Osteoblast (primary cell): ENCODE measurements around the gene TEX2. TPM values are rescaled to one million over a fixed set of nuclear protein-coding genes. Genes with fewer than 3 reads are reported as not detected.
"Not testable (repeated sequence)": the region's sequence is repeated elsewhere in the genome, so short reads cannot be mapped to it uniquely, and the experiment has no call there.

Source experiments
- DNase-seq: peaks from one replicate; pipeline ENCODE4 v3.0.0; 2011; ENCODE audit warnings: low spot score, mixed read lengths; ENCODE audit not compliant: insufficient read length; ENCODE audit errors: missing footprints
- H2AFZ ChIP-seq: 2 replicates; pipeline ENCODE4 v1.6.0; 2011; ENCODE audit warnings: mild to moderate bottlenecking, low read length
- H3K27ac ChIP-seq: 2 replicates; pipeline ENCODE4 v1.5.1; 2011; ENCODE audit warnings: mild to moderate bottlenecking, low read depth, low read length, moderate library complexity
- H3K27me3 ChIP-seq: 2 replicates; pipeline ENCODE4 v1.6.0; 2012; ENCODE audit warnings: mild to moderate bottlenecking, control low read depth, inconsistent platforms, low read length, moderate library complexity; ENCODE audit not compliant: insufficient read depth
- H3K36me3 ChIP-seq: 2 replicates; pipeline ENCODE4 v1.5.1; 2011; ENCODE audit warnings: mild to moderate bottlenecking, low read length, control low read depth, moderate library complexity; ENCODE audit not compliant: insufficient read depth
- H3K4me1 ChIP-seq: 2 replicates; pipeline ENCODE4 v1.5.1; 2011; ENCODE audit warnings: mild to moderate bottlenecking, low read length, control low read depth, moderate library complexity; ENCODE audit not compliant: insufficient read depth
- H3K4me2 ChIP-seq: 2 replicates; pipeline ENCODE4 v1.6.0; 2011; ENCODE audit warnings: mild to moderate bottlenecking, low read length; ENCODE audit not compliant: insufficient read depth
- H3K4me3 ChIP-seq: fragments of 200-600 bp; sonication (generic); 3 replicates; pipeline ENCODE4 v1.5.1; 2012; ENCODE audit warnings: mild to moderate bottlenecking, low read length, inconsistent platforms; ENCODE audit not compliant: insufficient read depth
- H3K79me2 ChIP-seq: 2 replicates; pipeline ENCODE4 v1.6.0; 2012; ENCODE audit warnings: mild to moderate bottlenecking, low read length, control low read depth, inconsistent platforms; ENCODE audit not compliant: insufficient read depth
- H3K9me3 ChIP-seq: 2 replicates; pipeline ENCODE4 v1.5.1; 2011; ENCODE audit warnings: low read depth, low read length, control low read depth
- H4K20me1 ChIP-seq: 2 replicates; pipeline ENCODE4 v1.6.0; 2012; ENCODE audit warnings: mild to moderate bottlenecking, low read length, control low read depth; ENCODE audit not compliant: insufficient read depth
- CTCF ChIP-seq: IDR thresholded peaks from 2 replicates; pipeline ENCODE4 v1.5.1; 2011; ENCODE audit warnings: mild to moderate bottlenecking, low read depth, low read length, moderate library complexity; ENCODE audit errors: extremely low read depth
- total RNA-seq: library from RNA; depleted of rRNA; stranded (reverse); fragments of >200 nt; gene quantifications from 2 replicates; pipeline ENCODE4 v1.2.3, GENCODE V29; 2012

Gene TEX2
- total RNA-seq, 1 donor: 17.7 TPM

GRCh38 chr17:64223283-64223682, 39.8 kb downstream of the TEX2 start:
- H4K20me1 ChIP-seq: no peaks in the 10 kb centered on the region
- no peak overlapping the region for H2AFZ ChIP-seq
- no peaks in the 10 kb centered on the region for H3K9me3 ChIP-seq
- no peaks in the 10 kb centered on the region for H3K27me3 ChIP-seq
- no peak for TF ChIP-seq CTCF
- no peaks in the 10 kb centered on the region for H3K4me1 ChIP-seq
- H3K27ac ChIP-seq: no peak overlapping the region
- no peaks in the 10 kb centered on the region for H3K36me3 ChIP-seq
- H3K79me2 ChIP-seq: peaks cover 33% of the 10 kb centered on the region
- no peak for DNase-seq
- H3K4me2 ChIP-seq: no peak overlapping the region
- no peak overlapping the region for H3K4me3 ChIP-seq

- H3K4me2 ChIP-seq: no peak overlapping the region
- DNase-seq: no peak
- no peaks in the 10 kb centered on the region for H3K9me3 ChIP-seq
- no peak for TF ChIP-seq CTCF
- H3K27ac ChIP-seq: no peak overlapping the region
- no peak overlapping the region for H3K4me3 ChIP-seq
- no peaks in the 10 kb centered on the region for H3K36me3 ChIP-seq
- peaks cover 13% of the 10 kb centered on the region for H3K4me1 ChIP-seq
- no peaks in the 10 kb centered on the region for H3K27me3 ChIP-seq
- H3K79me2 ChIP-seq: peaks cover 39% of the 10 kb centered on the region
- no peaks in the 10 kb centered on the region for H4K20me1 ChIP-seq
- H2AFZ ChIP-seq: no peak overlapping the region
Observed at GRCh38 chr17:64221679-64222078, 41.4 kb downstream of the TEX2 start.

GRCh38 chr17:64220604-64221003, 42.5 kb downstream of the TEX2 start:
- H3K9me3 ChIP-seq, H3K4me3 ChIP-seq, H4K20me1 ChIP-seq, H3K36me3 ChIP-seq, H3K4me2 ChIP-seq, H3K27me3 ChIP-seq, DNase-seq, H3K27ac ChIP-seq, H2AFZ ChIP-seq: not testable (repeated sequence)
- H3K79me2 ChIP-seq: peaks cover 39% of the 10 kb centered on the region
- H3K4me1 ChIP-seq: peaks cover 24% of the 10 kb centered on the region

- no peak overlapping the region for H3K27ac ChIP-seq
- TF ChIP-seq CTCF: no peak
- H3K79me2 ChIP-seq: peaks cover 45% of the 10 kb centered on the region
- H3K27me3 ChIP-seq: no peaks in the 10 kb centered on the region
- no peak overlapping the region for H2AFZ ChIP-seq
- H4K20me1 ChIP-seq: no peaks in the 10 kb centered on the region
- no peak for DNase-seq
- no peak overlapping the region for H3K4me2 ChIP-seq
- H3K4me3 ChIP-seq: no peak overlapping the region
- peaks cover 34% of the 10 kb centered on the region for H3K4me1 ChIP-seq
- no peaks in the 10 kb centered on the region for H3K36me3 ChIP-seq
- H3K9me3 ChIP-seq: no peaks in the 10 kb centered on the region
Observed at GRCh38 chr17:64219571-64219970, 43.5 kb downstream of the TEX2 start.

- H3K9me3 ChIP-seq: no peaks in the 10 kb centered on the region
- peaks cover 7% of the 10 kb centered on the region for H3K36me3 ChIP-seq
- H3K79me2 ChIP-seq: peaks cover 57% of the 10 kb centered on the region
- no peak for DNase-seq
- no peak overlapping the region for H3K4me2 ChIP-seq
- TF ChIP-seq CTCF: no peak
- H3K4me1 ChIP-seq: peaks cover 35% of the 10 kb centered on the region
- H3K27ac ChIP-seq: no peak overlapping the region
- H4K20me1 ChIP-seq: no peaks in the 10 kb centered on the region
- H3K27me3 ChIP-seq: no peaks in the 10 kb centered on the region
- H3K4me3 ChIP-seq: no peak overlapping the region
- no peak overlapping the region for H2AFZ ChIP-seq
Observed at GRCh38 chr17:64218066-64218465, 45.0 kb downstream of the TEX2 start.
